22Rv1 (cell line): Measurements from ENCODE around the gene CPSF4L.

Source experiments
- H3K27ac ChIP-seq: fragments of 450-650 bp; 2 replicates; pipeline ENCODE4 v1.5.1; 2017
- ZFX ChIP-seq: fragments of 450-650 bp; IDR thresholded peaks from 2 replicates; pipeline ENCODE4 v1.6.1; 2017; ENCODE audit warnings: antibody characterized with exemption, borderline replicate concordance
- TF ChIP-seq, protein P1 (sequence below): fragments of 450-650 bp; IDR thresholded peaks from 2 replicates; pipeline ENCODE4 v1.5.1; 2017; ENCODE audit warnings: mild to moderate bottlenecking

The CPSF4L gene

DNA sequence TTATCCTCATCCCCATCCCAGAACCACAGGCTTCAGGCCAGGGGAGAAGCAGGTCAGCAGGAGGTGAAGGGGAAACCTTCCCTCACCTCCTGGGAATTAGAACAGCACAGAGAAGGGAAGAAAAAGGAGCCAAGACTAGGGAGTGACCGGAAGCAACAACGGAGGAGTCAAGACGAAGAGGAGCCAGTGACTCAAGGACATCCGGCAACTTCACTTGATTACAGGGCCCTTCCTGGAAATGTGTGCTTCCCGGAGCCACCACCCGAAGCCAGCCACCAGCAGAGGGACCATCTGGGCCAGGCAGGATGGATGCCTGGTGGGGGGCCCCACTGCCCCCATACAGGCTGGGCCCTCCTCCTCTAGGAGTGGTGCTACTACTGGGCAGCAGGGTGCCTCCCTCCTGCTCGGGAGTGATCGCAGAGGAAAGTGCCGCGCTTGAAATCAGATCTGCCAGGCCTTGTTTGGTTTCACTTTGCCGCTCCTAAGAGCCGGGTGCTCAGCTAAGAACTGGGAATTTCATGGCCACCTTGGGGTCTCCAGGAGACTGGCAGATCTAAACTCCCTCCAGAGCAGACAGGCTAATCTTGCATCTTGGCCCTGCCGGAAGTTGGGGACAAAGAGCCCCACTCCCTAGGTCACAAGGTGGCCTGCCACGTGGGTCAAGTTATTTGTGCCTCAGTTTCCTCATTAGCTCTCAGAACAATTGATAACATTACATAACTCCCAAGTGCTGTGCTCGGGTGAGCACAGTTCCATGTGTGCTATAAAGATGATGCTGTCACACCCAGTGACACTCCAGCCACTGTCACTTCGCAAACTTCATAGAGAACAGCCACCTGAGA, 43.5 kb upstream of the CPSF4L start:
- no peak overlapping the region for H3K27ac ChIP-seq
- no peak for TF ChIP-seq ZFX
- TF ChIP-seq, protein P1, sequence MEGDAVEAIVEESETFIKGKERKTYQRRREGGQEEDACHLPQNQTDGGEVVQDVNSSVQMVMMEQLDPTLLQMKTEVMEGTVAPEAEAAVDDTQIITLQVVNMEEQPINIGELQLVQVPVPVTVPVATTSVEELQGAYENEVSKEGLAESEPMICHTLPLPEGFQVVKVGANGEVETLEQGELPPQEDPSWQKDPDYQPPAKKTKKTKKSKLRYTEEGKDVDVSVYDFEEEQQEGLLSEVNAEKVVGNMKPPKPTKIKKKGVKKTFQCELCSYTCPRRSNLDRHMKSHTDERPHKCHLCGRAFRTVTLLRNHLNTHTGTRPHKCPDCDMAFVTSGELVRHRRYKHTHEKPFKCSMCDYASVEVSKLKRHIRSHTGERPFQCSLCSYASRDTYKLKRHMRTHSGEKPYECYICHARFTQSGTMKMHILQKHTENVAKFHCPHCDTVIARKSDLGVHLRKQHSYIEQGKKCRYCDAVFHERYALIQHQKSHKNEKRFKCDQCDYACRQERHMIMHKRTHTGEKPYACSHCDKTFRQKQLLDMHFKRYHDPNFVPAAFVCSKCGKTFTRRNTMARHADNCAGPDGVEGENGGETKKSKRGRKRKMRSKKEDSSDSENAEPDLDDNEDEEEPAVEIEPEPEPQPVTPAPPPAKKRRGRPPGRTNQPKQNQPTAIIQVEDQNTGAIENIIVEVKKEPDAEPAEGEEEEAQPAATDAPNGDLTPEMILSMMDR: no peak

- no peak for TF ChIP-seq ZFX
- TF ChIP-seq, protein P1: no peak
- H3K27ac ChIP-seq: no peak overlapping the region
These were observed 42.8 kb upstream of the CPSF4L start for GRCh38 chr17:73304438-73304837.

DNA sequence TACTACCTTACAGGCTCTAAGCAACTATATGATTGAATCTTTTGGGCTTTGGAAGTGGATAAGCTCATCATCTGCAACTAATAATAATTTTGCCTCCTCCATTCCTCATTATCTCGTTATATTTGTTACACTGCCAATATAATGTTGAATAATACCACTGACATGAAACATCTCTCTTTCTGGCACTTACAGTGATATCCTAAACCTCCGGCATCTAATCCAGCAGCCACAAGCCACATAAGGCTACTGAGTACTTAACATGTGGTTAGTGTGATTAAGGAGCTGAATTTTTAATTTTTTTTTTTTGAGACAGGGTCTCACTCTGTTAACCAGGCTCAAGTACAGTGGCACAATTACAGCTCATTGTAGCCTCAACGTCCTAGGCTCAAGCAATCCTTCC, 40.5 kb upstream of the CPSF4L start:
- no peak overlapping the region for H3K27ac ChIP-seq
- no peak for TF ChIP-seq ZFX
- TF ChIP-seq, protein P1: no peak

- no peak overlapping the region for H3K27ac ChIP-seq
- TF ChIP-seq, protein P1: no peak
- TF ChIP-seq ZFX: no peak
These were observed 39.7 kb upstream of the CPSF4L start for GRCh38 chr17:73301369-73301768.

- TF ChIP-seq, protein P1: no peak
- no peak for TF ChIP-seq ZFX
- no peak overlapping the region for H3K27ac ChIP-seq
These were observed 38.7 kb upstream of the CPSF4L start for GRCh38 chr17:73300392-73300791.

DNA sequence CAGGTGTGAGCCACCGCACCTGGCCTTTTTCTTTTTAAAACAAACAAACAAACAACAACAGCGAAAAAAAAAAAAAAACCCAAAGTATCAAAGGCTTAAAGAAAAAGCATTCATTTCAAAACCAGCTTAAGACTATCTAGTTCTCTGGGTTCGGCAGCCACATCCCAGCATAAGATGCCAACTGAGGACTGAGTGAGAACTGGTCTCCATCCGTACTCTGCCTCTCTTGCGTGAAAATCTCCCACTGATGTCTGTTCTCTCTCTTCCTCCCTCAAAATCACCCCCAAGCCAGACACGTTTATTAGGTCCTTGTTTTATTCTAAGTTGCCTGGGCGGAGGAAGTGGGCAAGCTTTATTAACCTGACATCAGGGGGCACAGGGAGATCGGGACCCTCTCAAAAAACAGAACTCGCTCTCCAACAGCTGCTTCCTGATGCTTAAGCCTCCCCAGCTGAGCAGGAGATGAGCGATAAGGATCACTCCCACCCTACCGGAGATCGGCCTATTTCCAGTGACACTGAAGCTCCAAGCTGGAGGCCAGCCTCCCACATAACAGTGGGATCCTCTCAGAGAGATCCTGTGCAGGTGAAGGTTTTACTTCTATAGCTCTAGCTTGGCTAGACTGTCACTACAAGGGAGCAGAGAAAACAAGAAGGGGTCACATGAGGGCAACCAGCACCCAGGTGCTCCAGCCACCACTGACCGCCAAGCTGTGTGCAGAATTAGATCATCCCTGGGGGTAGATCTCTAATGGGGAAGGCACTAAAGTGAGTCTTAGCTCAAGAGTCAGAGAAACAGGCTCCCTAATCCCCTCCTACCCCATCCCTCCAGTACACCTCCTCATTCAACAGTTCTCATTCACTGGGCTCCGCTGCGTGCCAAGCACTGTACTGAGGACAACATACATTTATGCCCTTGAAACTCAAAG, 36.5 kb upstream of the CPSF4L start:
- no peak overlapping the region for H3K27ac ChIP-seq
- TF ChIP-seq ZFX: no peak
- TF ChIP-seq, protein P1: no peak

DNA sequence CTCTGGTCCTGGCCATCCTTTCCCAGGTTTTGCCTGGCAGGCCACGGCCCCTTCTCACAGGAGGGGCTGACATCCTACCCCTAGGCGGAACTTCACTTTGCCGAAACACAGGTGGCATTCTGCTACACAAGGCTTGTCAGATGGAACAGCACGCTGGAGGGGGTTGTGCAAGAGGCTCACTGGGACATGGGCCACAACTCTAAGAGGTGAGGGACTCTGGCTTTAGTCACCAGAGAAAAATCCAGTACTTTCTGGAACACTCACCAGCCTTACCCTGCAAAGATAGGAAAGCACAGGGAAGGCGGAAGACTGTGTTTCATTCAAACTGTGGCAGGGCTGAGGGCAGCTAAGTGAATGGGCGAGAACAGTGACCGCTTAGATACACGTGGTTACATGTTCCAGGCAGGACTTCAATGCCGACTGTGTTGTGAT, 31.8 kb upstream of the CPSF4L start:
- no peak overlapping the region for H3K27ac ChIP-seq
- TF ChIP-seq ZFX: no peak
- TF ChIP-seq, protein P1: no peak
